NCI-H526 treated with DMSO at 0.1 percent for 48 hours (cell line): ENCODE measurements around the gene PSMC1.

Experiments
- DNase-seq: peaks from one replicate; lab custom pipeline; 2025; lab: John Stamatoyannopoulos, UW

Gene PSMC1

DNA sequence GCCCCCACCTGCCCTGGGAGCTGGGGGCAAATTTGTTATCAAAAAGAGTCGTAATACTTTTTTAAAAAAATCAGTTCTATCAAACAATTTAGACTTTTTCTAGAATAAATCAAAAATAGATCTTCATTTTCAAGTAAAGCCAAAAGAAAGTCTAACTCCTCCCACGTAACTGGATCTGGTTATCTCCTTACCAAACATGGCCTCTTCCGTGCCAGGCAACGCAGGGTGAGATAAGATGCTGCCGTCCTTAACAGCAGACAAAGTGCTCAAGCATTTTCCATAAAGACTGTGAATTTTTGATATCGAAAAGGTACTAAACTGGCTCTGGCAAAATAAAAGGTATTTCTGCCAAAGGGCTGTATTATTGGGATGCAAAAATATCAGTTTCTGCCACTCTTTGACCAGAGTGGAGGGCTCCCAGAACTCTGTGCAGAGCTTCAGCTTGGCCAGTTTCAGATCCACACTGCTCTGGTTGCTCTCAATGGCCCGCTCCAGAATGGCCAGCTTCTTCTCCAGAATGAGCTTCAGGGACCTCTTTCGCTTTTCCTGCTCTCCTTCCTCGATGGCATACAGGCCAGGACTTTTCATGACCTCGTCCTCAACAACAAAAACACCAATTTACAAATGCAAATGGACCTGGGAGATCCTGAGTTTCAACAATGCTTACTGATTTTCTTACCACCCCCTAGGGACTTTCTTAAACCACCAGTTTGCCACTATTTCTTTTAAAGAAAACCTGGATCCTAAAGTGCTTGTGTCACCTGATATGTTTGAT lies 46.4 kb downstream of the PSMC1 start:
- DNase-seq: no peak

DNA sequence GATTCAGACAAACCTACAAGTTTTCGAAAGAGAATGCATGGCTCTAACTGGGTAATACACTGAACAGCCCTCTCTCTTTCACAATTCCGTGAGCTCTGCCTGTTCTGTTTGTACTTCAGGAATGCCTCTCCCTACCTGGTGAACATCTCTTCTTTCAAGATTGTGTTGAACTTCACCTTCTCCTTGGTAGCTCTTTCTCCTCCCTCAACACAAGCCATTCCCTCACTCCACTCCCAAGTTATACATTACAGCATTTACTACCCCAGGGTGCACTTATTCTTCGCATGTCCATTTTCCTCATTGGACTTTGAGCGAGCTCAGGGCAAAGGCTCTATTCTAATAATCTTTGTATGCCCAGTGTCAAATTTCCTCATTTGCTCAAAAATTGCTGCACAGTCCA lies 47.1 kb downstream of the PSMC1 start:
- DNase-seq: no peak

DNA sequence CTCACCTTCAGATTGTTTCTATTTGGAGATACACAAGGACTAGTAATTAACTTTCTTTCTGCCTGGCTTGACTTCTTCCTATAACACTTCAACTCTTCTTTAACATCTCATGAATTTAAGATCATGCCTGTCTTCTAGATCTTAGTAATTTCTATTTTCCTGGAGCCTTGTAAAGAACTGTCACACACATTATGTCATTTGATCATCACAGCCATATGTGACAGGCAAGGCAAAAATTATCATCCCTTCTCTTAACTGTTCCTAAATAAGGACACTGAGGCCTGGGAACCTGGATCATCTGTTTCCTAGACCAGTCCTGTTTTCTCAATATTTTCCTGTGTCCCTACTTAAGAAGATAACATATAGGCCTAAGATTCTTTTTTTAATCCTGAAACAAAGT lies 48.1 kb downstream of the PSMC1 start:
- no peak for DNase-seq

DNA sequence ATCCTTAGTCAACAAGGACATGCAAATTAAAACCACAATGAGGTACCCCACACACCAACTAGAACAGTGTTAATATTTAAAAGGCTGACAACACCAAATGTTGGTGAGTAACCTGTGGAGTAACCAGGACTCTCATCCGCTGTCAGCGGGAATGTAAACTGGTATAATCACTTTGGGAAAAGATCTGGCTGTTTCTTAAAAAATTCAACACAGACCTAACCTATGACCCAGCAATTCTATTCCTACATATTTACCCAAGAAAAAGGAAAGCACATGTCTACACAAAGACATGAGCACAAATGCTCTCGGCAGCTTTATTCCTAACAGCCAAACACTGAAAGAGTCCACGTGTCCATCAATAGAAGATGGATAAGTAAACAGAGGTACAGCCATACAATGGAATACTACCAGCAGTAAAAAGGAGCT lies 48.8 kb downstream of the PSMC1 start:
- DNase-seq: peak; percentile 22

DNA sequence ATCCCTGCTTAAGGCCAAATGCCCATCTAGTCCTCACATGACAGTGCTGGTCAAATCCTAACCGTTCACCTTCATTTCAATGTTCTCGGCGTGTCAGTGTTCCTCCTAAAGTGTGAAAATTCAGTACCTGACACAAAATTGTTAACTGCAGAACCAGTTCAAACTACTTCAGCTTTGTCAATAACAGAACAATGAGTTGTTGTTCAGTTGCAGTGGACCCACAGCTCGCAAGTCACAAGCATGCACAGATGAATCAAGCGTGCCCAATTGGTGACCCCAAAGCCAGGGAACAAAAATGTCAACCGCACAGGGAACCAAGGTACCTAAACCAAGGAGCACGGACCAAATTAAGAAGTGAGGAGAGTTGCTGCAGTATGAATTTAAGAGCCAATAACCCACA lies 52.2 kb downstream of the PSMC1 start:
- DNase-seq: no peak

DNA sequence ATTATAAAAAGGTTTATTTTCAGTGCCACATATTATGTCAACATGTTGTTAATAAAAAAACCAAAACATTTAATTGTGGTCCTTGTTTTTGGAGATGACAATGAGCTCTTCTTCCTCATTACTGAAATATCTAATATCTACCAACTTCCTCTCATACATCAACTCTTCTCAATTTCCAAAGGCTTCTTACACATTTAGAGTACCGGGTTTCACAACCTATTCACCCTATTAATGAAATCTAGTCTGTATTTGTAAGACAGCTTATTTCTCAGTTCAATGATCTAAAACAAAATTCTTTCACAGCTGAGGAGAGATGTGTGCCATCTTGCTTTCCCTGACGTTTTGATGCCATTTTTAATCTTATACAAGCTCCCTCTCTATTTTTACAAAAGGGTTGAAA lies 60.9 kb downstream of the PSMC1 start:
- DNase-seq: no peak

DNA sequence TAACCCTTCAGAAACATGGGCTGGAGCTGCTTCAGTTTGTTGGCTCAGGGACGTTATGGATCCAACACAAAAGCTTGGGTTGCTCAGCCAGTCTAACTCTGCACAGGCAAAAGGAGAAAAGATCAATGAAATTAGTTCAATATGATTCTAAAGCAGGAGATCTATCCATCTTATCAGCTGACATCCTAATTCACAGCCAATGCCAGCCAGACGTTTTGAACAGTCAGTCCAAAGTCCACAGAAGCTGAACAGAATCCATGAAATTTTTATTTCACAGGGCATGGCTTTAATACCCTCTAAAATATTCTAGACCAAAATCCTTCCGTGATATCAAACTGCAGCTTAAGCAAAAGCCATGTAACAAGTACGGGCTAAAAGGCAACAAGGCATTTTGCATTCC lies 61.7 kb downstream of the PSMC1 start:
- DNase-seq: no peak

DNA sequence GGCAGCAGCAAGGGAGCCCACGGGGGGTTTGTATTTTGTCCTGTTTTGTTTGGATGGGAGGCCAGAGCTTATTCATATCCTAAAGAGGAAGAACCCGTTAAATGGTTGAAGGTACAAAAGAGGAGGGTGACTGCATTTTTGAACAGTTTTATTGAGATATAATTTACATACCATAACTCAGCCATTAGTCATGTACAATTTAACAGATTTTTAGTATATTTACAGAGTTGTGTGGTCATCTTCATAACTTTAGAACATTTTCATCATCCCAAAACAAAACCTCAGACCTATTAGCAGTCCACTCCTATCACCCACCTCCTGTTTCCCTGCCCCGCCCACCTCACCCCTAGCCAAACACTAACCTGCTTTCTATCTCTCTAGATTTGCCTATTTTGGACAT lies 62.8 kb downstream of the PSMC1 start:
- no peak for DNase-seq

DNA sequence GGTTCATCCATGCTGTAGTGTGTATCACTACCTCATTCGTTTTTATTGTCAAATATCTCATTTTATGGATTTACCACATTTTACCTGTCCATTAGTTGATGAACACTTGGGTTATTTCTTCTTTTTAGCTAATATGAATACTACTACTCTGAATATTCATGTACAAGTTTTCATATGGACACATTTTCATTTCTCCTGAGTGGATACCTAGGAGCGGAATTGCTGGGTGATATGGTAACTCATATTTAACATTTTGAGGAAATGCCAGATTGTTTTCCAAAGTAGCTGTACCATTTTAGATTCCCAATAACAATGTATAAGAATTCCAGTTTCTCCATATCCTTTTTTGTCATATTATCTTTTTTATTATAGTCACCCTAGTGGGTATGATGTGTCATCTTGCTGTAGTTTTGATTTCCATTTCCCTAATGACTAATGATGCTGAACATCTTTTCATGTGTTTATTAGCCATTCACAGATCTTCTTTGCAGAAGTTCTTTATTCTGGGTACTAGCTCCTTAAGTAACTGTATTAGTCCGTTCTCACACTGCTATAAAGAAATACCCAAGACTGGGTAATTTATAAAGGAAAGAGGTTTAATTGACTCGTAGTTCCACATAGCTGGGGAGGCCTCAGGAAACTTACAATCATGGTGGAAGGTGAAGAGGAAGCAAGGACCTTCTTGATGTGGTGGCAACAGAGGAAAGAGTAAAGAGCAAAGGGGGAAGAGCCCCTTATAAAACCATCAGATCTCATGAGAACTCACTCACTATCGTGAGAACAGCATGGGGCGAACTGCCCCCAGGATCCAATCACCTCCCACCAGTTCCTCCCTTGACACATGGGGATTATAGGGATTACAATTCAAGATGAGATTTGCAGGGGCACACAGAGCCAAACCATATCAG lies 63.5 kb downstream of the PSMC1 start:
- DNase-seq: no peak

DNA sequence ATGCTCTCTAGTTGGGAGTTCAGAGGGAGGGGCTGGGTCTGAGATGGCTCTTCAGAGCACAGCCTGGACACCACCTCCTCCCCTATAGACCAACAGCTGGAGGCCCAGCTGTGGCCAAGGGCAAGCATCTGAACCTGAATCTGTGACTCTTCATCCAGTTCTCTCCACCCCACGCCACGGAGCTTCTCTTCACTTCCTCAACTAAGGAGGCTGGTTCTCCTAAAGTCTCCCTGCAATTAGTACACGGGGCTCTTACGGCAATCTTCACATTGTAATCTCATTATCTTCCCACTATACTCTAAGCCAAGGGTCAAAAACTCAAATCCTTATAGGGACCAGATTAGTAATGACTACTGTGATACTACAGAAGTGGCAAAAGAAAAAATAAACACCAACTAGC lies 65.5 kb downstream of the PSMC1 start:
- no peak for DNase-seq
